ENCODE data around the gene GSX2. TPM values are rescaled to one million over a fixed set of nuclear protein-coding genes. Genes with fewer than 3 reads are reported as not detected.

GSX2 gene
- total RNA-seq, 4 donors from 2014 or later, result 0.81 to 2.8 (median 1.7) TPM

DNA sequence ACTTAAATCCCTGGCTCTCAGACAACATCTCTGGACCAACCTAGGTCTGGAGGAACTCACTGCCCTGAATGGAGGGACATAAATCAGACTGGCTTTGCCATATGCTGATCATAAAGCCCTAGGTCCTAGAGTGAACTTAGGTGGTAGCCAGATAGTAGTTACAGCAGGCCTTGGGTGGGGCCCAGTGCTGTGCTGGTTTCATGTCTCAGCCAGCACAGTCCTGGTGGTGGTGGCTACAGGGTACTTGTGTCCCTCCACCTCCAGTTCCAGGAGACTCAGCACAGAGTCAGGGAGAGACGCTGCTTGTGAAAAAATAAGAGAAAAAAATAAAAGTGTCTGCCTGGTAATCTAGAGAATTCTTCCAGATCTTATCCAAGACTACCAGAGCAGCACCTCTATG, 40.3 kb downstream of the GSX2 start:
- no peak for DNase-seq (ENCODE audit: low spot score in 2 of 2)

DNA sequence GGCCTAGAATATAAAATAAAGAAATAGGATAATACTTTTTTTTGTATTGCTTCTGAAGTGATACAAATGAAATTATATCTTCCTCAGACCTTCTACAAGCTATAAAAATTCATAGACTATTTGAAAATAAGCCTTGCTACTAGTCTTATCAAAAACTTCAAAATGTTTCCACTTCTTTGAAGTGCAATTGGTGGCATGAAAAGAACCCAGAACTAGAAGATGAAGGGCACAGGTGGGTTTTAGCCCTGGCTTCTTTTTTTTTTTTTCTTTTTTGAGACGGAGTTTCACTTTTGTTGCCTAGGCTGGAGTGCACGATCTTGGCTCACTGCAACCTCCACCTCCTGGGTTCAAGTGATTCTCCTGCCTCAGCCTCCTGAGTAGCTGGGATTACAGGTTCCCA, 44.2 kb downstream of the GSX2 start:
- TF ChIP-seq, protein P1, sequence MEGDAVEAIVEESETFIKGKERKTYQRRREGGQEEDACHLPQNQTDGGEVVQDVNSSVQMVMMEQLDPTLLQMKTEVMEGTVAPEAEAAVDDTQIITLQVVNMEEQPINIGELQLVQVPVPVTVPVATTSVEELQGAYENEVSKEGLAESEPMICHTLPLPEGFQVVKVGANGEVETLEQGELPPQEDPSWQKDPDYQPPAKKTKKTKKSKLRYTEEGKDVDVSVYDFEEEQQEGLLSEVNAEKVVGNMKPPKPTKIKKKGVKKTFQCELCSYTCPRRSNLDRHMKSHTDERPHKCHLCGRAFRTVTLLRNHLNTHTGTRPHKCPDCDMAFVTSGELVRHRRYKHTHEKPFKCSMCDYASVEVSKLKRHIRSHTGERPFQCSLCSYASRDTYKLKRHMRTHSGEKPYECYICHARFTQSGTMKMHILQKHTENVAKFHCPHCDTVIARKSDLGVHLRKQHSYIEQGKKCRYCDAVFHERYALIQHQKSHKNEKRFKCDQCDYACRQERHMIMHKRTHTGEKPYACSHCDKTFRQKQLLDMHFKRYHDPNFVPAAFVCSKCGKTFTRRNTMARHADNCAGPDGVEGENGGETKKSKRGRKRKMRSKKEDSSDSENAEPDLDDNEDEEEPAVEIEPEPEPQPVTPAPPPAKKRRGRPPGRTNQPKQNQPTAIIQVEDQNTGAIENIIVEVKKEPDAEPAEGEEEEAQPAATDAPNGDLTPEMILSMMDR (IDR thresholded peaks at IDR 0.05), result no peak
- TF ChIP-seq POLR2A (IDR thresholded peaks at IDR 0.05), result no peak
- DNase-seq (ENCODE audit: low spot score in 2 of 2), result no peak
- intact Hi-C loops (cut with DNase I; ENCODE audit: low total_unique reads), result no loop called here
- 91% methylated on average over 2 of the region's 2 CpGs for WGBS, 2 donors
- no peak overlapping the region for H3K4me3 ChIP-seq (ENCODE audit: low read depth, poor library complexity, severe bottlenecking)

More for the DNA sequence above, 40.3 kb downstream of the GSX2 start:
- intact Hi-C loops (cut with DNase I; ENCODE audit: low total_unique reads), result no loop called here
- 95 to 100% methylated on average over 1 of the region's 1 CpG for WGBS, 2 donors
- TF ChIP-seq POLR2A (IDR thresholded peaks at IDR 0.05), result no peak
- TF ChIP-seq, protein P1 (IDR thresholded peaks at IDR 0.05), result no peak
- no peak overlapping the region for H3K4me3 ChIP-seq (ENCODE audit: low read depth, poor library complexity, severe bottlenecking)

DNA sequence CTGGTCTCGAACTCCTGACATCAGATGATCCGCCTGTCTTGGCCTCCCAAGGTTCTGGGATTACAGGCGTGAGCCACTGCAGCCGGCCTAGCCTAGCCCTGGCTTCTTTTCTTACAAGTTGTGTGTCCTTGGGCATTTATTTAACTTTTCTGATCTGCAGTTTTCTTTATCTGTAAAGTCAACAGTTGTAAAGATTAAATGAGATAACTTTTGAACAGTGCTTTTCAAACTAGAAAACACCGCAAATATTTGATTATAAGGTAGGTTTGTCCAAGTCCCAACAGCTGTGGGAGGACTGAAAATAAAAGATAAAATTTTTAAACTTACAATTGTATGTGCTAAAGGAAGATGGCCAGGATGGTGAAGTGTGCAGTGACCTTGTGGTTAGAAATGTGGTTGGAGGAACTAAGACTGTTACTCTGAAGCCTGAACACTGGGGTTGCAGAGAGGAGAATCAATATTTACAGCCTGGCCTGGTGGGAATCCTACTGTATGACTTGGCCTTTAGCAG, 44.8 kb downstream of the GSX2 start:
- TF ChIP-seq POLR2A (IDR thresholded peaks at IDR 0.05), result no peak
- TF ChIP-seq, protein P1 (IDR thresholded peaks at IDR 0.05), result no peak
- WGBS, 2 donors, result 87 to 88% methylated on average over 5 of the region's 5 CpGs
- no peak overlapping the region for H3K4me3 ChIP-seq (ENCODE audit: low read depth, poor library complexity, severe bottlenecking)
- no peak for DNase-seq (ENCODE audit: low spot score in 2 of 2)
- intact Hi-C loops (cut with DNase I; ENCODE audit: low total_unique reads), result no loop called here

DNA sequence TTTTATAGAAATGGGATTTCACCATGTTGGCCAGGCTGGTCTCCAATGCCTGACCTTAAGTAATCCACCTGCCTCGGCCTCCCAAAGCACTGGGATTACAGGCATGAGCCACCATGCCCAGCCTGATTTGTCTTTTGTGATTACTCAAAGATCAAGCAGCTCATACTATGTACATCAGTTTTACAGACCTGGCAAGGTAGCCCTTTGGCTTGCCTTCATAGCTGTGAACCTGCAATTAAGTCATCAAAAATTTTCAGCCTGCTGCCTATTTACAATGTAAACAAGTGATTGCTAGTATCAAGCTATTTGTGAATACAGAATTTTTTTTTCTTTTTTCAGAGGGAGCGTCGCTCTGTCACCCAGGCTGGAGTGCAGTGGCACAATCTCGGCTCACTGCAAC, 46.2 kb downstream of the GSX2 start:
- TF ChIP-seq POLR2A (IDR thresholded peaks at IDR 0.05), result no peak
- TF ChIP-seq, protein P1 (IDR thresholded peaks at IDR 0.05), result no peak
- no peak for DNase-seq (ENCODE audit: low spot score in 2 of 2)
- H3K4me3 ChIP-seq (ENCODE audit: low read depth, poor library complexity, severe bottlenecking), result no peak overlapping the region
- WGBS, 2 donors, result 87 to 92% methylated on average over 4 of the region's 4 CpGs
- intact Hi-C loops (cut with DNase I; ENCODE audit: low total_unique reads), result no loop called here

DNA sequence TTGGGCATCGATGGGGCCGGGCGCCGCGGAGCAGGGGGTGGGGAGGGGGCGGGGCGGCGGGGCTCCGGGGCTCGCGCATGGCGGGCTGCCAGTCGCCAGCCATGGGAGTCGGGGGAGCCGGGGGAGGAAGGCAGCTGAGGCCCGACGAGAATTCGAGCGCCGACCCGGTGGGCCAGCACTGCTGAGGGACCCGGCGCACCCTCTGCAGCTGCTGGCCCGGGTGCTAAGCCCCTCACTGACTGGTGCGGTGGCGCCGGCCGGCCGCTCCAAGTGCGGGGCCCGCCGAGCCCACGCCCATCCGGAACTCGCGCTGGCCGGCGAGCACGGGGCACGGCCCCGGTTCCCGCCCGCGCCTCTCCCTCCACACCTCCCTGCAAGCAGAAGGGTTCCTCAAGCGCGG, 49.4 kb downstream of the GSX2 start:
- no peak for DNase-seq (ENCODE audit: low spot score in 2 of 2)

More for the DNA sequence above, 49.4 kb downstream of the GSX2 start:
- WGBS, 2 donors, result 82 to 89% methylated on average over 30 to 46 of the region's 46 CpGs
- TF ChIP-seq, protein P1 (IDR thresholded peaks at IDR 0.05), result no peak
- no peak for TF ChIP-seq POLR2A (IDR thresholded peaks at IDR 0.05)
- intact Hi-C loops (cut with DNase I; ENCODE audit: low total_unique reads), result no loop called here
- no peak overlapping the region for H3K4me3 ChIP-seq (ENCODE audit: low read depth, poor library complexity, severe bottlenecking)

Other genes starting within 250 kb of the GSX2 start
- gene CHIC2, start 35.6 kb upstream of the GSX2 start, total RNA-seq, result 10 to 100 TPM; 63.0 to 80.7 (median 69.8) TPM
- gene PDGFRA, start 129.1 kb downstream of the GSX2 start, total RNA-seq, result 10 to 100 TPM; 14.9 to 44.4 (median 22.3) TPM